HG03066 (cell line): Measurements from ENCODE around the gene ADAMTS10.
"Not testable (repeated sequence)": the region's sequence is repeated elsewhere in the genome, so short reads cannot be mapped to it uniquely, and the experiment has no call there.

ENCODE experiments used
- ATAC-seq: cut with Tn5 transposase; IDR thresholded peaks from one replicate; pipeline ENCODE4 v1.9.1; 2021; ENCODE audit warnings: low read depth; ENCODE audit not compliant: unreplicated experiment

The ADAMTS10 gene

GRCh38 chr19:8566855-8567254, 43.7 kb downstream of the ADAMTS10 start:
- ATAC-seq: no peak

DNA sequence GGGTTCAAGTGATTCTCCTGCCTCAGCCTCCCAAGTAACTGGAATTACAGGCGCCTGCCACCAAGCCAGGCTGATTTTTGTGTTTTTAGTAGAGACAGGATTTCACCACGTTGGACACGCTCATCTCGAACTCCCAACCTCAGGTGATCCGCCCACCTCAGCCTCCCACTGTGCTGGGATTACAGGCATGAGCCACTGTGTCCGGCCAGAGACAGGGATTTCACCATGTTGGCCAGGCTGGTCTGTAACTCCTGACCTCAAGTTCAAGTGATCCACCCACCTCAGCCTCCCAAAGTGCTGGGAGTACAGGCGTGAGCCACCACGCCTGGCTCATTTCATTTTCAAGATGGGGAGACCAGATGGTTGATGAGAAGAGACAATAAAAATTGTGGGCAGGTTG, 45.6 kb downstream of the ADAMTS10 start:
- ATAC-seq: not testable (repeated sequence)

GRCh38 chr19:8561075-8561764, 49.3 kb downstream of the ADAMTS10 start:
- ATAC-seq: no peak

DNA sequence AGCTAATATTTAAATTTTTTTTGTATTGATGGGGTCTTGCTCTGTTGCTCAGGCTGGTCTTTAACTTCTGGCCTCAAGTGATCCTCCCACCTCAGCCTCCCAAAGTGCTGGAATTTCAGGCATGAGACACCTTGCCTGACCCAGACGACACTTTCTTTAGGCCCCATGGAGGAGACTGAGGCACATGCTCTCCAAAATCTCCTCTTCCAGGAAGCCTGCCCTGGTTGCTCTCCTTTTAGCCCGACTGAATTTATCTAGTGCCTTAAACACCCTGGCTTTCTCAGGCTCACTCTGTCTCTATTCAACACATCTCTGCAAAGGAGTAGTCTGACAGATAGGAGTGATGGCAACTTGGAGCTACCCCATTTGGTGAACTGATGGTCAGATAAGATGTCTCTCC, 52.2 kb downstream of the ADAMTS10 start:
- no peak for ATAC-seq

DNA sequence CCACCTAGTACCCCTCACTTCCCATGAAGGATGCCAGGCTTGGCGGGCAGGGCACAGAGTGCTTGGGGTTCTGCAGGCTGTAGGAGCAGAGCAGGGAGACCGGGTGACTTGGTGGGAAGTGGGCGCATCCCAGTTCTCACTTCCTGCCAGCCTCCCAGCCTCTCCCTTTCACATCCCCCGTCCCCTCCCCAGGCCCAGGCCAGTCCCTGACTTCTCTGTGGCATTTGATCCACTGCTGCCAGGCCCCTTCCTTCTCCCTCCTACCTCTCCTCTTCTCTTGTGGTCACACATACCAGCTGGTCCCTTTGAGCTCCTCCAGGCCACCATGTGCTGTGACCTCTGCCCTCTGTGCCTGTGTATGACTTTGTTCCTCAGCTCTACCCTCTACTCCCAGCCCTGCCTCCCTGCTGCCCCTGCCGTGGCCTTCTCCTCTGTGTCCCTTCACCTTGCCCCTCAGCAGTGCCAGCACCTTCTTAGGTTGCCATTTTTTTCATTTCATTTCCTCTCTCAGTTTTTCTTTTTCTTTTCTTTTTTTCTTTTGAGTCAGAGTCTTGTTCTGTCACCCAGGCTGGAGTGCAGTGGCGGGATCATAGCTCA, 52.8 kb downstream of the ADAMTS10 start:
- ATAC-seq: no peak

DNA sequence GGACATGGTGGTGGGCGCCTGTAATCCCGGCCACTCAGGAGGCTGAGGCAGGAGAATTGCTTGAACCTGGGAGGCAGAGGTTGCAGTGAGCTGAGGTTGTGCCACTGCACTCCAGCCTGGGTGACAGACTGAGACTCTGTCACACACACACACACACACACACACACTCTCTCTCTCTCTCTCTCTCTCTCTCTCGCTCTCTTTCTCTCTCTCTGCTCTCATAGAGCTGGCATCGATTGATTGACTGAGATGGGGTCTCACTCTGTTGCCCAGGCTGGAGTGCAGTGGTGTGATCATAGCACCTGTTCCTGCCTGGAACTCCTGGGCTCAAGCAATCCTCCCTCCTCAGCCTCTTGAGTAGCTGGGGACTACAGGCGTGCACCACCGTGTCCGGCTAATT, 56.8 kb downstream of the ADAMTS10 start:
- not testable (repeated sequence) for ATAC-seq

GRCh38 chr19:8552810-8553209, 57.7 kb downstream of the ADAMTS10 start:
- no peak for ATAC-seq

DNA sequence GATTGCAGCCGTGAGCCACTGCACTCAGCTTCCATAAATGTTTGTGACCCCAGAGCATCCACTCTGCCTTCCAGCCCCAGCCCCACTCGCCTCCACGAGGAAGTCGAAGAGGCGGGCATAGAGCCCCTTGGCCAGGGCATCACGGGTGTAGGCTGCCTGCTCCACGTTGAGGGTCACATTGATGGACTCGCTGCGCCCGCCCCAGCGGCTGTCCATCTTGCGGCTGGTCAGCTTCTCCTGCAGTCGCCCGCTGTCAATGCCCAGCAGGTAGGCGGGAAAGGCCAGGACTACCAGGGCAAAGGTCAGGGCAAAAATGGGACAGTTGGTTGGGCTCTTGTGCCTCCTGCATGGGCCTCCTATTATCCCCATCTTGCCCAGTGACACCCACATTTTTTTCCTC, 60.4 kb downstream of the ADAMTS10 start:
- no peak for ATAC-seq

GRCh38 chr19:8545743-8546142, 64.8 kb downstream of the ADAMTS10 start:
- no peak for ATAC-seq

DNA sequence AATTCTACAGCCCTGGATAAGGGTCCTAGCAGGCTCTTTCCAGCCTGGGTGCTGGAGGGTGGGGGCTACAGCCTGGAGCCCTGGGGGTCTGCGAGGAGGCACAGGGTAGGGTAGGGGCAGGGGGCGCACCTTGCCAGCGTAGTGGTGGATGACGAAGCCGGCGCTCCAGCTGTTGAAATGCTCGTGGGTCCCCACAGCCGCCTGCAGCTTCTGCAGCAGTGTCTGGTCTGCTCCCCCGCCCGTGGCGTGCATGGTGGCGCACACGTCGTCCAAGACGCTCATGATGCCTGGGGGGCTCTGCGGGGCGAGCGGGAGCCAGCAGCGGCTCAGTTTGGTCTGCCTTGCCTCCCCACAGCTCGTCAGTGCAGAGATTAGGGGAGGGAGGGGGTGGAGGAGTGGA, 66.3 kb downstream of the ADAMTS10 start:
- no peak for ATAC-seq

GRCh38 chr19:8539621-8540149, 70.8 kb downstream of the ADAMTS10 start:
- no peak for ATAC-seq

DNA sequence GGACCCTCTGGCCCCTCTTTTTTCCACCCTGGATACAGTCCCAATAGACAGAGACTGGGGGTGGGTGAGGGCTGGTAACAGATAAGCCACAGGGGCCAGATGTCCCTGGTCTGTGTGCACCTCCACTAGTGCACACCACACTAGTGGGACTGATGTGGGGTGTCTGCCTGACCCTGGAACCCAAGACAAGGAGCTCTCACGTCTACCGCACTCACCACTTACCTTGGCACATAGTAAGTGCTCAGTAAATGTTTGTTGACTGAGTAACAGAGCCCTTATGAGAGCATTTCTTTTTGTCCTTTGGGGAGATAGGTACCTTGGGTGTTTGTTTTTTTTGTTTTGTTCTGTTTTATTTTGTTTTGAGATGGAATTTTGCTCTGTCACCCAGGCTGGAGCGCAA, 73.4 kb downstream of the ADAMTS10 start:
- no peak for ATAC-seq

- no peak for ATAC-seq
These were observed 74.2 kb downstream of the ADAMTS10 start for GRCh38 chr19:8536282-8536681.

DNA sequence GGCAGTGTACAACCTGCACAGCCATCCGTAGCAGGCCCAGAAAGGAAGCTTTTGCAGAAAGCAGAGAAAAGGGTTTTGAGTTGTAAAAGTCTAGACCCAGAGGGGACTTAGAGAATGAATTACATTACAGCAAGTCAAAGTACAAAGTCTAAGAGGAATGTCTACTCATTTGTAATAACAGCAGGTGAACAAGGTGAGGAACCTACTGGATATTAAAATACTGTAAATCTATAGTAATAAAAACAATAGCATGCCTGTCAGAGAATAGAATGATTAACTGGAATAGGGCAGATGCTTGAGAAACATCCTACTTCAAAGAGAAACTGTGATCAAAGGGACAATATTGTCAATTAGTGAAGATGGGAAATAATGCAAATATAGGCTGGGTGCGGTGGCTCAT, 78.3 kb downstream of the ADAMTS10 start:
- ATAC-seq: no peak

DNA sequence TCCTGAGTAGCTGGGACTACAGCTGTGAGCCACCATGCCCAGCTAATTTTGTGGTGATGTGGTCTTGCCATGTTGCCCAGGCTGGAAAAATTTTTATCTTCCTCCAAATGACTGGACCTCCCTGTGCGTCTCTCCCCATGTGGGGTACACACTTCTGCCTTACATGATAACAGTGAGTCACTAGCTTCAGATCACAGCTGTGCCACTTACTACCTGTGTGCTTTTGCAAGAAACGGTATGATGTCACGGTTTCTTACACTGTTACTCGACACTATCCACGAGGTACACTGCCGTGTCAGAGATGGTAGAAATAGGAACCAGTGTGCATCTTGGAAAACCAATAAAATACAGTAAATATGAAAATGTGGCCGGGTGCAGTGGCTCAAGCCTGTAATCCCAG, 79.0 kb downstream of the ADAMTS10 start:
- no peak for ATAC-seq
